GM18520 (cell line): Measurements from ENCODE around the gene DLGAP3.

ENCODE experiments used
- ATAC-seq: cut with Tn5 transposase; IDR thresholded peaks from one replicate; pipeline ENCODE4 v1.9.1; 2021; ENCODE audit not compliant: unreplicated experiment

Gene DLGAP3

DNA sequence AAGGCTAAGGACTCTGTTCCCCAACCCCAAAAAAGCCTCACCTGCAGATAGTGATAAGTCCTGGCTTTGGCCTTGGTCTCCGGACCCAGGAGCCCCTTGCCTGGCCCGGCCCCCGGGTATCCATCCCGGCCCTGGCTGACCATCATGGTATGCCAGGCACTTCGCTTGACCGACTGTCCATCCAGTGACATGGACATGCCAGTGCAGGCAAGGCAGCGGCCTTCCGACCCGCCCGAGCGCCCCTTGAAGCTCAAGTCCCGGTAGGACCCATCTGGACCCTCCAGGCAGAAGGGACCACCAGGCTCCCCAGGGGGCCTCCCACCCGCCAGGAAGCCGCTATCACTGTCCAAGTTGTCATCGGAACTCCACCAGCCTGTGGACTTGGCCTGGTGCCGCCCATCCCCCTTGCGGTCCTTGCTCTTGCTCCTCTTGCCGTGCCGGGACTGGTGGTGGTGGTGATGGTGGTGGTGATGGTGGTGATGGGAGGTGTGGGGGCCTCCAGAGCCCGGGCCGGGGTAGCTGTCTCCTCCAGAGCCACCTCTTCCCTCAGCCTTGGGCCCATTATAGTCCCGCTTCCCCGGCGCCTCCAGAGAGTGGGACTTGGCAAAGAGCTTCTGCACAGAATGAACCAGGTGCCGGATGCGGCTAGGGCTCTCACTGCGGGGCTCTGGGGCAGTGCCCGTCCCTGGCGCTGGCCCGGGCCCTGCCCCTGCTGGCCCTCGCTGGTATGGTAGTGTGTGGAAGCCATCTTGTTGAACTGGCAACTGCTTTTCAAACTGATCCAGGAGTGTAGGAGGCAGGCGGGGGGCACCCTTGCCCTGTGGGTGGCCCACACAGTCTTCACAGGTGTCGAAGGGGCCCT is 25.0 kb downstream of the DLGAP3 start:
- no peak for ATAC-seq

DNA sequence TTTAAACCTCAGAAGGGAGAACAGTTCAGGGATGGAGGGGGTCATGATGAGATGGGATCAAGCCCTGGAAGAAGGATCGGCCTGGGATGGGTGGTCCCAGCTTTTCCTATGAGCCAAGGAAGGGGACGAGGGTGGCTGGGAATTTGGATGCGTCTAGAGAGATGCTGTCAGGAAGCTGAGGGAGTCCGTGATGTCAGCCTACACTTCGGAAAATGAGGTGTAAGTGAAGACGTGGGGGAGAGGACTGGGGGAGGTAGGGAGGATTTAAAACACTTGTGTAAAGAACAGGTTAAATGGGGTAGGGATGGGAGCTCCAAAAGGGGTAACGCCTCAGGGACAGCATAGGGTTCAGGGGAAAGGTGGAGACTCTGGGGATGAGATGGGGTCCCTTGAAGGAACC is 27.5 kb downstream of the DLGAP3 start:
- ATAC-seq: no peak

DNA sequence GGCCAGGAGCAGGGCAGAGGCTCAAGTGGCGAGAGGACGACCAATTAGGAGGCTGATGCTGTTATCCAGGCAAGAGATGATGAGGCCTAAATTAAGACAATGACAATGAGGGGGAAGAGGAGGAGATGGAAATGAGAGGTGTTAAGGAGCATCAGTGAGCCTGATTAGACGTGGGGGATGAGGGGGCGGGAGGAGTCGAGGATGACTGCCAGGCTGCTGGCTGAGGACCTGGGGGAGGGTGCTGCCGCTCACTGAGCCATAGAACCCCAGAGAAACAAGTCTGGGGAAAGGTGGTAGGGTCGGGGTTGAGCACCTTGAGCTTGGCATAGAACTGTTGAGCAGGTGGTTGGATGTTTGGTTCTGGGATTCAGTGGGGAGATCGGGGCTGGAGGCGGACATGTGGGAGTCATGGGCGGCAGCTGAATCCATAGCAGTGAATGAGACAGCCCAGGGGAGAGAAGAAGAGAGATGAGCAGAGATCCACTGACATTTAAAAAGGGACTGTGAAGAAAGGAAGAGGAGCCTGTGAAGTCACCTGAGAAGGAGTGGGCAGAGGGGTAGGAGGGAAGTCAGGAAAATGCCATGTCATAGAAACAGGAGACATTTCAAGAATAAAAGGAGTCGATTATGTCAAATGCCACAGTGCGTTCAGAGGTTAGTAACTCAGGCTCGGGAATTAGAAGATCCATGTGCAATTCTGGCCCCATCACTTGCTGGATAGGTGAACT is 28.5 kb downstream of the DLGAP3 start:
- no peak for ATAC-seq

DNA sequence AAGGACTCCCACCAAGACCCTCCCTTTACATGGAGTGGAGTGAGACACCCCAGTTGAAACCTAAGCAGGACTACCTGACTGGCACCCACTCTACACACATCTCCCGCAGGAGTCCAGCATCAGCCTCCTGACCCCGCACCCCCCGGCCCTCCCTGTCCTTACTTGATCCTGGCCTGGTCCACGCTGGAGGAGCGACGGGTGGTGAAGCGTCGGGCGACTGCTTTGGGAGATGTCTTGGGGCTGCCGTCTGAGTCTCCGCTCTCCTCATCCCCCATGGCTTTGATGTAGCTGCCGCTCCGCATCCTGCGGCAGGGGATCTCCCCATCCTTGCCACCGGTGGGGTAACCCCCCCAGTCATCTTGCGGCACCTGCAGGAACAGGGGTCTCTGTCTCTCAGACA is 29.5 kb downstream of the DLGAP3 start:
- ATAC-seq: no peak

DNA sequence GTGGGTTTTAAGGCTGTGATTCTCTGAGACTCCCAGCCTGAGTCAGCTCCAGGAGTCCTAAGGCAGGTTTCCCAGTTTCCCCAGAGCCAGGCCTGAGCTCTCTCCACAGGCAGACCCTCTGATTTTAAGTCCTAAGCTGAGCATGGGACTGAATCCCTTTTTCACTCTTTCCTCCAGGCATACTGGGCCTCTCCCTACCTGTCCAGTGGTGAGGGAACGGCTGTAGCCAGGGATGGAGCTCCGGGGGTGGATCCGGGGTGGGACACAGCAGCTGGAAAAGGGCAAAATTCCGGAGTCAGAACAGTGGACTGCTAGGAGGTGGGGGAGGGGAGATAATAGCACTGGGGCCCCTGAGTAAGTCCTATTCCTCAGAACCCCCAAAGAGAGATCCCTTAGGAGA is 30.0 kb downstream of the DLGAP3 start:
- ATAC-seq: no peak

DNA sequence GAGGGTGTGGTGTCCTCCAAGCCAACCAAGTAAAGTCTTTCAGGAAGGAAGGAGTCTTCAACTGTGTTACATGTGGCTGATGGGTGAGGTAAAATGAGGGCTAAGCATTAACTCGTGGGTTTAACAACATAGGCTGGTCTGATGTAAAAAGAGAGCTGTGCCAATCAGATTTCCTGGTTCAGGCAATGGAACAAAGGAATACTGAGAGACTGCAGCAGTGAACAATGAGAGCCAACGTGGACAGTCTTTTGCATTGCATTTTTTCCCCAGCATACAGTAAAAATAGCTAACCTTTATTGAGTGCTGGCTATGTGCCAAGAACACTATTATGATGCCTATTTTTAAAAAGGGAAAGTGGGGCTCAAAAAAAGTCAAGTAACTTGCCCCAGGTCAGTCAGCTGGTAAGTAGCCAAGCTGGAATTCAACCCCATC is 31.1 kb downstream of the DLGAP3 start:
- ATAC-seq: no peak

DNA sequence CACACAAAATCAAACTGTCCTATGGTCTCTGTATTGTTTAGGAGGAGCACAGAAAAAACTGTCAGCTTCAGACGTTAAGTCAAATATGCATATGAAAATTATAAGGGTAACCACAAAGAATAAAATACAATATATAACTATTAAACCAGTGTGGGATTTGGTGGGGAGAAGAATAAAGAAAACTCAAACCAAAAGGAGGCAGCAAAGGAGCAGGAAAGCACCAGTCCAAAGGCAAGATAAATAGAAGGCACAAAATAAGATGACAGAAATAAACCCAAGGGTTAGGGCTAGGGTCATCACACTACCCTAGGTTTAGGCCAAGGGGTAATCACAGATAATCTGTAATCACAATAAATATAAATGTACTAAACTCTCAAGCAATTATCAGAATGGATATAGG is 32.8 kb downstream of the DLGAP3 start:
- ATAC-seq: no peak

DNA sequence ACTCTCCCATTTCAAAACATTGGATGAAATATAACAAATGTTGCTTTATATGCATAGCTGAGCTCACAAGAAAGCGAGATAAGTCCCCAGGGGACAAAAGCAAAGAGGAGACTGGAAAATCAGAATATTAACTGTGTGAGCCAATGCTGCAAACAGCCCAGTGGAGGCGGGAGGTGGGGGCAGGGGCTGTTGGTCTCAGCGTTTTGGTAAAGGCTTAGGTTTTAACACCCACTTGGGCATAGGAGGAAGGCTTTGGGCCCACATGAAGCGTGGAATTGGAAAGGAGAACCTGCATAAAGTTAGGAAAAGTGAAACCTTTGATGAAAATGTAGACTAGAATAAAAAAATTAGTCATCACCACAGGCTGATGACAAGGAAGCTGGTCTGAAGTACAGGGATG is 39.7 kb downstream of the DLGAP3 start:
- ATAC-seq: no peak

DNA sequence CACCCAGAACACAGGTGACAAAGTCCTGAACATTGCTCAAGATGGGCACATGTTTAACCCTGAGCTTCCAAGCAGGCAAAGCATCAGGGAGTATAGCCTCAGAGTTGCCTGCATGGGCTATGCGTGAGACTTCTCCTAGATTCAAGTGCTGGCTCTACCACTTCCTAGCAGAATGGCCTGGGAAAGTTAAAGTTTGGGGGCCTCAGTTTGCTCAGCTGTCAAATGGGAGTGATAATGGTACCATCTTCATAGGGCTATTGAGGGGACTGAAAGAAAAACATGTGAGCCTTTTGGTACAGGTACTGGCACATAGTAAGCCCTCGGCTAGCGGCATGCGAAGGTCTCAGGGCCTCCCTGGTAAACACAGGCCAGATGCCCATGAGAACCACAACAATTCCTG is 41.9 kb downstream of the DLGAP3 start:
- ATAC-seq: no peak

DNA sequence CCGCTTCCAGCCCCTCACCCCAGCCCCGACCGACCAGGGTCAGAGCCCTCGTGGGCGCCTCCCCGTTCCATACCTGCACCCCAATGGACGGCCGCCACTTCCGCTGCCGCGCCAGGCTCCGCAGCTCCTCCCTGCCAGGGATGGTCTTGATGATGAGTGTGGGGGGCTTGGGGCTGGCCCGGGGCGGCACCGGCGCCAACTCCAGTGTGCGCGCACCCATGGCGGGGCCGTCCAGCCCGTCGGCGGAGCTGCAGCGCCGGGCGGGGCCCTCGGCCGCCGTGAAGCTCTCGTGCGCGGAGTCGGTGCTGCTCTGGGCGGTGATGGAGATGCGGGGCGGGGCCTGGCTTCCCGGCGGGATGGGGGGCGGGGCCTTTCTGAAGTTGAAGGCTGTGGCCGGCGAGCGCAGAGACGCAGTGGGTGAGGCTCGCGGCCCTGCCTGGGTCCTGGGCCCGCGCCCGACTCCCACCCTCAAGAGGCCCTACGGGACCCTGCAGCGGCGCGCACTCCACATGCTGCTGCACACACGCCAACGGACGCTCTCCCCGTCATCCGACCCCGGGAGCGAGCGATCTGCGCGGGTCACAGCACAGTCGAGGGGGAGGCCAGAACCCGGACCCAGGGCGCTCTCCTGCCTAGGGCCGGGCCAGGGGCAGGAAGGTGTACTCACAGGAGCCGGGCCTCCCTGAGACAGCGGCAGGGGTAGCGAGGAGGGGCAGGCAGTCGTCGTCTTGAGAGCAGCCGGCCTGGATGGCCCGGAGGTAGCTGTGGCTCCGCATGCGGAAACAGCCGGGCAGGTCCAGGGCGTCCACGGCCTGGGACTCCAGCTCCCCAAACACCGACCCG is 43.8 kb downstream of the DLGAP3 start:
- no peak for ATAC-seq

DNA sequence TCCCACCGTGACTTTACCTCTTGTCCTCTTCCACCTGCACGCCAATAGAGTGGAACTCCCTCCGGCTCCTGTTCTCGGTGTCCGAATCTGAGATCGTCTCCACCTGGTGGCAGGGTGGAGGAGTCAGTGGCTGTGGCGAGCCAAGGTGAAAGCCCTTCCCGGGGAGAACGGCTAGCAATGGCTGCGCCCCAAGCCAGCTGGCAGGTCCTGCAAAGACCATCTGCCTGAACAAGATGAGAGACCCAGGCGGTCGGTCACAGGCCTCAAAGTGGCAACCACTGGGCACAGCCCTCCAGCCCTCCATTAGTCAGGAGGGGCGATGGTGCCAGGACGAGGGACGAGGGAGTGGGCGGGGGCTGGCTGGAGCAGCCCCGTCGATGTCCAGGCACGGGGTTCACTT is 44.5 kb downstream of the DLGAP3 start:
- ATAC-seq: no peak

DNA sequence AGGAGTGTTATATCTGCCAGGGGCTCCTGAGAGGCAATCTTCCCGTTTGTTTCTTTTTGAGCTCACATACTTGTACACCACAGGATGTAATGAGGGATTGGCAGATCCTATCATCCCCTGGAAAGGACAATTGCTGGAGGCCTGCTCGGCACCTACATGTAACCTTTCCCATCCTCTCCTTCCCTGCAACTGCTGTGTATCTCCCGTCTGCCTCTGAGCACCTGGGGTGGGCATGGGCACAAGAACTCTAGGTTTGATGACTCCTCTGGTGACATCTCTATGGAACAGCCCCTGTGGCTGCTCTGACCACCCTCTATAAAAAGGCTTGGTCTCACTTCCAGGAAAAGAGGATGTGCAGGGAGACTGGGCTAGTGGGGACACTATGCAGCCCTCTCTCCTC is 44.9 kb downstream of the DLGAP3 start:
- no peak for ATAC-seq

DNA sequence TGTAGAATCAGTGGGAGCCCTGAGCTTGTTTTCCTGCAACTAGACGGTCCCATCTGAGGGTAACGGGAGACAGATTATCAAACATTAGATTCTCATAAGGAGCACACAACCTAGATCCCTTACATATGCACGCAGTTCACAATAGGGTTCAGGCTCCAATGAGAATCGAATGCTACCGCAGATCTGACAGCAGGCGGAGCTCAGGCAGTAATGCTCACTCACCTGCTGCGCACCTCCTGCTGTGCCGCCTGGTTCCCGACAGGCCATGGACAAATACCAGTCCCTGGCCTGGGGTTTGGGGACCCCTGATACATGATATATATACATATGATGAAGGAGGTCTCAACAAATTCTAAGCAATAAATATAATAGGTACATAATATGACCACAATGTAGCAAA is 50.2 kb downstream of the DLGAP3 start:
- no peak for ATAC-seq

DNA sequence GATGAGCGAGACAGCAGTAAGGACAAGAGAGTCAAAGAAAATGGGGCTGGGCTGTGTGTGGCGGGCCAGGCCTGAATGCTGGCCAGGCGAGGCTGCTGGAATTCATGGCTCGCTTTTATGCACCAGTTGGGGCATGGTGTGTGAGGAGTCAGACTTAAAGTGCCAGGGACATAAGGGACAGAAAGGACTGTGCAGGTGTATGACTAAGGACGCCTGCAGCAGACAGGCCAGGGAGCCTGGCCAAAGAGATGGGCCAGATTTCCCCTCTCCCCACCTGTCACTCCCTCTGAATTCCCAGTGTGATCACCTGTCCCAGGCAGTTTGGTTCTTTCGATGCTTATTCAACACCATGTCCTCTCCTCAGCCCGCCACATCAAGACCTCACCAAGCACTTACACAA is 53.0 kb downstream of the DLGAP3 start:
- ATAC-seq: no peak

DNA sequence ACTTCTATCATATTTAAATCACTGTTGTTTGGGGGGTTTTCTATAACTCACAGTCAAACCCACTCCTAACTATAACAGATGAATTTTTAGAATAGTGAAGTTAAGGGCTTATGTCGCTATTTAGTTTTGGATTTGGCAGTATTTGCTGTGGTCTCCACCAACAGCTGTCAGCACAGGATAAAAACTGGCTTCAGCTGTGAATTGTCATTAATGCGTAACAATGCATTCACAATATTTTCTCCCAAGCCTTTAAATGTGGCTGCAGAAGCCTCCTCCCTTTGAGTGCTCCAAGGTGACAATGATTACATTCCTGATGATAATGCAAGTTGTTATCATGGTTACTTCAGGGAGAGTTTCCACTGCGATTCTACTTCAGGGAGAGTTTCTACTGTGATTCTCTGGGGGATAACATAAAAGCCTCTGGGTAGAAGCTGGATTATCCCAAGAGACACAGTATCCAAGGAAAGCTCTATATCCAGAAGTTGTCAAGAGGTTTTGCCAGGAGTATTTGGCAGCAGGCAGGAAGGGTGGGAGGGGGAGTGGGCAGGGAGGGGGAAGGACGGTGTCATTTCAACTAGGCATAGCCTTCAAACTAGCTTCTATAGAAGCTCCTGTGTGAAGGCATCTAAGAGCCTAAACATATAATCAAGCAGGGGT is 55.0 kb downstream of the DLGAP3 start:
- ATAC-seq: no peak

DNA sequence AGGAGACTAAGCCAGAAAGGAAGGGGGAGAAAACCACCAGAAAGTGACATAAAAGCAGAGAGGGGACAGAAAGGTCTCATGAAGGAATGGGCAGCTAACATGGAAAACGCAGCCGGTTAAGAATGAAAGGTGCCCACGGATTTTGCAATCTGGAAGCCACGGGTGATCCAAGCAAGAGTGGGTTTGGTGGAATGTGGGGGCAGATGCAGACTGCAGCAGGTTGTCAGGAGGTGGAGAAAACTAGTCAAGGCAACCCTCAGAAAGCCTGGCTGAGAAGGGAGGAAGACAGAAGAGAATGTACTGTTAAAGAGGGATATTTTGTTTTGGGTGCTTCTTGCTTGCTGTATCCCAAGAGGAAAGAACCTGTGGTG is 57.3 kb downstream of the DLGAP3 start:
- no peak for ATAC-seq

DNA sequence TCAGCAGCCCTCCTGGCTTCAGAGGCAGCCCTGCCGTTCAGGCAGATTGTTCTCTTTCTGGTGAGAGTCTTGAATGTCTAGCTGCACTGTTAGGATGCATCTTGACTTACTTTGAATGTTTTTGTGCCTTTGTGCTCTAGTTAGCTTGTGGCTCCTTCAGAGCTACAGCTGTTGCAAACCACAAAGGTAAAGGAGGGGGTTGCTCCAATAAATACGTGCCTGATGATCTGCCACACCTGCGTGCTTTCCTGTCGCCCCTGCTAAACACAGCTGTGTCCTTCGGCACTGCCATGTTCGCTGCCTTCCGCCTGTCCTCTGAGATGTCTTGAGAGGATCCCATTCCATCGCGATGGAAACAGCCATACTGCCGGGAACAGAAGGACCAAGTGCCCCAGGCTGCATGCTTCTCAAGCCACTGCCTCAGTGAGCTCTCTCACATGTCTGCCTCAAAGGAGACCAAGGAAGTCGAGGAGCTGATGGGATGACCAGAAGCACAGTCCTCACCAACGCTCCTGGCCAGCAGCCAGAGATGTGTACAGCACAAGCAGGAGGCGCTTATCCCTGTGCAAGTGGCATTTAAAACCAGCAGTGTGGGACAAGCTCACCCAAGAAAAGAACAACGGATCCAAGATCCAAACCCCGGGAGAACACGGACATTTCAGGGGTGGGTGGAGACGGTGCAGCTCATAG is 57.9 kb downstream of the DLGAP3 start:
- no peak for ATAC-seq

DNA sequence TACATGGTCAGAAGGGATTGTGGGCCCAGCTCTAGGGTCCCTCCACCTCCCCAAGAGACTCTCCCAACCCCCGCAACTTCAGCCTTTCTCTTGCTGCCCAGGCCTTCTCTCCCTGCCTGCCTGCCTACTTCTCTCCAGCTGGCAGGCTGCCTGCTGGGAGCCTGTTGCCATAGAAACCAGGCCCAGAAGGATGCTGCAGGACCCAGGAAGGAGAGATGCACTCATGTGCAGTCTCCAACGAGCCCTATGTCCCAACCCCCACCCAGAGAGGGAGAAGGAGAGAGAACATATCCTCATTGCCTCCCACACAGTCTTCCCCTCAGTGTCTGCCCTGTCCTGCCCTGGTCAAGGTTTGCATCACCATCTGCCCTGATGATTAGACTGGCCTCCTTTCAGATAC is 59.1 kb downstream of the DLGAP3 start:
- no peak for ATAC-seq

DNA sequence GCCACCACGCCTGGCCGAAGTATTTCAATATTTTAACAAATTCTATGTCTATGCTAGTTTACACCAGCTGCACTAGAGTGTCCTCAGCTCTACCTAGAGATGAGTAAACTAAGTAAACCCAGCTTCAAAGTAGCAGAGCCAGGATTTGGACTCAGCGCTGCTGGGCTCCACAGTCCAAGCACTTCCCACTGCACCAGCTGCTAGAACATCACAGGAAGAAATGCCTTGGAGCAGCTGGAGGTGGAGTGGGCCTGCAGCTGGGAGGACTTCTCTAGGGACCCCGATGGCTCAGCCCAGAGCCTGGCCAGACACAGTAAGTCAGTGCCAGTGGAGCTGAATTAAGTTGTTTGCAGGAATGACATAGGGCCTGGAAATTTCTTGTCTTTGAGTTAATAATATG is 59.7 kb downstream of the DLGAP3 start:
- no peak for ATAC-seq

DNA sequence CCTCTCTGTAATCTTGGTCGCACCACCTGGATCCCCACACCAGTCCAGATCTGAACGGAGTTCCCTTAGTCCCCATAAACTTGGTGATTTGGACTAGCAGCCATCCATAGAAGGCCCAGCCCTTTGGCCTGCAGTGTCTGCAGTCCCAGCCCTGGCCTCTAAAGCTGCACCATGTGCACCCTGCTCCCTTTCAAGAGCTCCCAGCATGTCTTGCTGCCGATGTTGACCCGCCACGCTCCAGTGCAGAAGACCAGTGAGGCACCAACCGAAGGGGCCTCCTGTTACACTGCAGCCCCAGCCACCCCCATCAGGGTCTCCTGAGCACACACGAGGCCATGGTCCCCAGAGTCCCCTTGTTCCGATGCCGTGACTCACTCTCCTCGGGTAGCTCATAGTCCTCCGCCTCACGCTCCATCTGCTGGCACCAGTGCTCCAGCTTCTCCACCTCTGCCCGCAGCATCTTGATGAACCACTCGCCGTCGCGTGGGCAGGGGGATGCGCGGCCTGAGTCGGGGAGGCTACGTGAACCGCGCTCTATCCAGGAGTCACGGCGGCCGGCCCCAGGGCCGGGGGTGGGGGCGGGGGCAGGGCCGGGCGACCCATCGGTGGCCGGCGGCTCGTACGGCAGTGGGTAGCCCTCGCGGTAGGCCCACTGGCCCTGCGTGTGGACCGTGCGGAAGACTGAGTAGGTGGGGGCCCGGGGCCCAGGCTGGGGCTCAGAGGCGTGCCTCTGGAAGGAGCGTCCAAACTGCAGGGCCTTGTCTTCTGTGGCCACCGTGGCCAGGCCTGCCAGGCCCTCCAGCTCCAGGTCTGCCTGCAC is 61.0 kb downstream of the DLGAP3 start:
- no peak for ATAC-seq
